WTC11 (cell line): ENCODE data around the gene ASMTL. TPM values are rescaled to one million over a fixed set of nuclear protein-coding genes. Genes with fewer than 3 reads are reported as not detected.

Experiments used
- ATAC-seq: fragments of 200-7000 bp; cut with Tn5 transposase; 2 replicates; pipeline ENCODE4 v1.10.0; 2021; ENCODE audit warnings: mild to moderate bottlenecking, moderate library complexity
- CTCF ChIA-PET: fragments of 300-600 bp; sonication (Branson Sonifier 250); formaldehyde crosslinking; loops from one replicate; lab custom pipeline; 2021; ENCODE audit warnings: antibody characterized with exemption; lab: Charles Lee
- POLR2A ChIA-PET: fragments of 350-600 bp; sonication (Branson Sonifier 250); formaldehyde crosslinking; loops from one replicate; lab custom pipeline; 2021; ENCODE audit warnings: antibody characterized with exemption; lab: Charles Lee
- DNase-seq: peaks from one replicate; pipeline ENCODE4 v3.0.0; 2021; ENCODE audit warnings: low spot score
- H3K27ac Mint-ChIP-seq: 2 replicates; pipeline ENCODE4 v1.8.0; 2021; ENCODE audit warnings: mixed read lengths
- H3K27me3 Mint-ChIP-seq: 2 replicates; pipeline ENCODE4 v1.8.0; 2021; ENCODE audit warnings: low read depth, mild to moderate bottlenecking, moderate library complexity, mixed read lengths
- H3K36me3 Mint-ChIP-seq: 2 replicates; pipeline ENCODE4 v1.8.0; 2021; ENCODE audit warnings: mixed read lengths
- H3K4me1 Mint-ChIP-seq: 2 replicates; pipeline ENCODE4 v1.8.0; 2022; ENCODE audit warnings: mixed read lengths
- H3K4me3 Mint-ChIP-seq: 2 replicates; pipeline ENCODE4 v1.8.0; 2021; ENCODE audit warnings: mild to moderate bottlenecking, moderate library complexity, mixed read lengths
- H3K9me3 Mint-ChIP-seq: 2 replicates; pipeline ENCODE4 v1.8.0; 2021; ENCODE audit warnings: mixed read lengths
- AR ChIP-seq: fragments of 250-450 bp; sonication (Bioruptor Pico); IDR thresholded peaks from 2 replicates; pipeline ENCODE4 v1.9.0; 2021; ENCODE audit warnings: mild to moderate bottlenecking
- GTF2I ChIP-seq: fragments of 250-450 bp; sonication (Bioruptor Pico); conservative IDR thresholded peaks from 2 replicates; pipeline ENCODE4 v1.4.0; 2021; ENCODE audit warnings: mild to moderate bottlenecking
- MYBL2 ChIP-seq: sonication (generic); formaldehyde crosslinking; IDR thresholded peaks from 2 replicates; pipeline ENCODE4 v1.8.1; 2023; ENCODE audit warnings: mild to moderate bottlenecking, moderate library complexity, missing genetic modification reagents
- NR2C2 ChIP-seq: sonication (generic); formaldehyde crosslinking; IDR thresholded peaks from 2 replicates; pipeline ENCODE4 v1.8.0; 2022; ENCODE audit warnings: mild to moderate bottlenecking, missing genetic modification reagents
- STAT6 ChIP-seq: sonication (generic); formaldehyde crosslinking; conservative IDR thresholded peaks from 2 replicates; pipeline ENCODE4 v1.8.1; 2023; ENCODE audit warnings: mild to moderate bottlenecking, low read depth, missing genetic modification reagents, moderate library complexity
- TCF7 ChIP-seq: sonication (generic); formaldehyde crosslinking; IDR thresholded peaks from 2 replicates; pipeline ENCODE4 v1.8.0; 2022; ENCODE audit warnings: mild to moderate bottlenecking, low read depth, missing genetic modification reagents, moderate library complexity
- USF2 ChIP-seq: sonication (generic); formaldehyde crosslinking; IDR thresholded peaks from 2 replicates; pipeline ENCODE4 v1.8.1; 2023; ENCODE audit warnings: mild to moderate bottlenecking, missing genetic modification reagents, moderate library complexity
- ZNF317 ChIP-seq: sonication (generic); formaldehyde crosslinking; IDR thresholded peaks from 2 replicates; pipeline ENCODE4 v1.8.1; 2023; ENCODE audit warnings: low read depth, mild to moderate bottlenecking, moderate library complexity, missing genetic modification reagents, borderline replicate concordance
- ZNF425 ChIP-seq: fragments of 250-450 bp; sonication (Bioruptor Pico); conservative IDR thresholded peaks from 2 replicates; pipeline ENCODE4 v1.9.0; 2021; ENCODE audit warnings: mild to moderate bottlenecking
- total RNA-seq: library from RNA; stranded (reverse); gene quantifications from 3 replicates; pipeline ENCODE4 v1.2.3, GENCODE V29; 2021
- TF ChIP-seq, protein P1 (sequence below): fragments of 250-450 bp; sonication (Bioruptor Pico); IDR thresholded peaks from 2 replicates; pipeline ENCODE4 v2.1.2; 2022; ENCODE audit warnings: mild to moderate bottlenecking, moderate library complexity
- TF ChIP-seq, protein P2 (sequence below): sonication (generic); formaldehyde crosslinking; IDR thresholded peaks from 2 replicates; pipeline ENCODE4 v1.8.0; 2022; ENCODE audit warnings: mild to moderate bottlenecking, missing genetic modification reagents

Gene ASMTL
- total RNA-seq, 1 experiment from 2014 or later = 70.6 TPM

- DNase-seq (no peak), ATAC-seq (no peak)
- Mint-ChIP-seq H3K4me1 (no peaks in the 10 kb centered on the region), H3K27me3 (no peaks in the 10 kb centered on the region), H3K4me3 (peak overlapping the region; percentile 83), H3K36me3 (peaks cover 33% of the 10 kb centered on the region), H3K27ac (no peak overlapping the region), H3K9me3 (peaks cover 32% of the 10 kb centered on the region)
- TF ChIP-seq MYBL2 (no peak), STAT6 (CRISPR knock-in tag) (no peak), TCF7 (CRISPR knock-in tag) (no peak), ZNF425 (CRISPR knock-in tag) (no peak), GTF2I (no peak), NR2C2 (CRISPR knock-in tag) (no peak), ZNF317 (CRISPR knock-in tag) (no peak)
- POLR2A ChIA-PET = no interaction called here
- CTCF ChIA-PET = no interaction called here
Measured at GRCh38 chrX:1451661-1452515, 821 bp downstream of the ASMTL start.

DNA sequence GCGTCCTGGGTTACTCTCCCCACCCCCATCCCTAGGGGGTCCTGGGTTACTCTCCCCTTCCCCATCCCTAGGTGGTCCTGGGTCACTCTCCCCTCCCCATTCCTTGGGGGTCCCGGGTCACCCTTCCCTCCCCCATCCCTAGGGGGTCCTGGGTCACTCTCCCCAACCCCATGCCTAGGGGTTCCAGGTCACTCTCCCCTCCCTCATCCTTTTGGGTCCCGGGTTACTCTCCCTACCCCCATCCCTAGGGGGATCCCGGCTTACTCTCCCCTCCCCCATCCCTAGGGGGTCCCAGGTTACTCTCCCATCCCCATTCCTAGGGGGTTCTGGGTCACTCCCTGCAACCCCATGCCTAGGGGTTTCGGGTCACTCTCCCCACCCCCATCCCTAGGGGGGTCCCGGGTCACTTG, 1.5 kb downstream of the ASMTL start:
- H3K4me3 Mint-ChIP-seq = peak overlapping the region; percentile 83
- no peaks in the 10 kb centered on the region for H3K27me3 Mint-ChIP-seq
- no peak for DNase-seq
- peaks cover 38% of the 10 kb centered on the region for H3K36me3 Mint-ChIP-seq
- ATAC-seq = no peak
- CTCF ChIA-PET = no interaction called here
- peaks cover 33% of the 10 kb centered on the region for H3K9me3 Mint-ChIP-seq
- TF ChIP-seq ZNF425 (CRISPR knock-in tag) = no peak
- TF ChIP-seq, protein P1, sequence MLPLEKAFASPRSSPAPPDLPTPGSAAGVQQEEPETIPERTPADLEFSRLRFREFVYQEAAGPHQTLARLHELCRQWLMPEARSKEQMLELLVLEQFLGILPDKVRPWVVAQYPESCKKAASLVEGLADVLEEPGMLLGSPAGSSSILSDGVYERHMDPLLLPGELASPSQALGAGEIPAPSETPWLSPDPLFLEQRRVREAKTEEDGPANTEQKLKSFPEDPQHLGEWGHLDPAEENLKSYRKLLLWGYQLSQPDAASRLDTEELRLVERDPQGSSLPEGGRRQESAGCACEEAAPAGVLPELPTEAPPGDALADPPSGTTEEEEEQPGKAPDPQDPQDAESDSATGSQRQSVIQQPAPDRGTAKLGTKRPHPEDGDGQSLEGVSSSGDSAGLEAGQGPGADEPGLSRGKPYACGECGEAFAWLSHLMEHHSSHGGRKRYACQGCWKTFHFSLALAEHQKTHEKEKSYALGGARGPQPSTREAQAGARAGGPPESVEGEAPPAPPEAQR = no peak
- no peak for TF ChIP-seq USF2 (CRISPR knock-in tag)
- TF ChIP-seq AR (CRISPR knock-in tag) = no peak
- TF ChIP-seq, protein P2, sequence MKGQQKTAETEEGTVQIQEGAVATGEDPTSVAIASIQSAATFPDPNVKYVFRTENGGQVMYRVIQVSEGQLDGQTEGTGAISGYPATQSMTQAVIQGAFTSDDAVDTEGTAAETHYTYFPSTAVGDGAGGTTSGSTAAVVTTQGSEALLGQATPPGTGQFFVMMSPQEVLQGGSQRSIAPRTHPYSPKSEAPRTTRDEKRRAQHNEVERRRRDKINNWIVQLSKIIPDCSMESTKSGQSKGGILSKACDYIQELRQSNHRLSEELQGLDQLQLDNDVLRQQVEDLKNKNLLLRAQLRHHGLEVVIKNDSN (CRISPR knock-in tag) = no peak
- TF ChIP-seq, all 79 proteins: peak for 0
- H3K27ac Mint-ChIP-seq = no peak overlapping the region
- H3K4me1 Mint-ChIP-seq = no peaks in the 10 kb centered on the region
- POLR2A ChIA-PET = no interaction called here
